ENCODE data around the gene ADGRE2.
"Not testable (repeated sequence)": the region's sequence is repeated elsewhere in the genome, so short reads cannot be mapped to it uniquely, and the experiment has no call there.

The ADGRE2 gene

GRCh38 chr19:14782626-14783409, 4.5 kb upstream of the ADGRE2 start:
- H3F3A ChIP-seq (ENCODE audit: control insufficient read depth, insufficient read depth), result no peaks in the 10 kb centered on the region
- no peaks in the 10 kb centered on the region for H3K9me3 ChIP-seq (ENCODE audit: control insufficient read depth, insufficient read depth, low read length)
- H3K4me2 ChIP-seq (ENCODE audit: low read length), result no peak overlapping the region
- H3K79me2 ChIP-seq (ENCODE audit: control insufficient read depth, low read length), result no peaks in the 10 kb centered on the region
- no peaks in the 10 kb centered on the region for H4K20me1 ChIP-seq (ENCODE audit: control insufficient read depth, insufficient read depth, low read depth, low read length)
- peaks cover 2% of the 10 kb centered on the region for H3K27me3 ChIP-seq (ENCODE audit: control insufficient read depth, low read length)
- H3K4me3 ChIP-seq (ENCODE audit: low read length), result no peak overlapping the region
- H3K27ac ChIP-seq (ENCODE audit: low read depth, low read length), result no peak overlapping the region
- peaks cover 10% of the 10 kb centered on the region for H3K4me1 ChIP-seq (ENCODE audit: control insufficient read depth, low read length)
- H3K9me2 ChIP-seq (replicated peaks; ENCODE audit: control insufficient read depth, low read length), result no peaks in the 10 kb centered on the region
- H3K36me3 ChIP-seq (ENCODE audit: control insufficient read depth, low read length), result no peaks in the 10 kb centered on the region
- TF ChIP-seq EZH2phosphoT487 (IDR thresholded peaks at IDR 0.05; ENCODE audit: borderline replicate concordance, low read length), result no peak

DNA sequence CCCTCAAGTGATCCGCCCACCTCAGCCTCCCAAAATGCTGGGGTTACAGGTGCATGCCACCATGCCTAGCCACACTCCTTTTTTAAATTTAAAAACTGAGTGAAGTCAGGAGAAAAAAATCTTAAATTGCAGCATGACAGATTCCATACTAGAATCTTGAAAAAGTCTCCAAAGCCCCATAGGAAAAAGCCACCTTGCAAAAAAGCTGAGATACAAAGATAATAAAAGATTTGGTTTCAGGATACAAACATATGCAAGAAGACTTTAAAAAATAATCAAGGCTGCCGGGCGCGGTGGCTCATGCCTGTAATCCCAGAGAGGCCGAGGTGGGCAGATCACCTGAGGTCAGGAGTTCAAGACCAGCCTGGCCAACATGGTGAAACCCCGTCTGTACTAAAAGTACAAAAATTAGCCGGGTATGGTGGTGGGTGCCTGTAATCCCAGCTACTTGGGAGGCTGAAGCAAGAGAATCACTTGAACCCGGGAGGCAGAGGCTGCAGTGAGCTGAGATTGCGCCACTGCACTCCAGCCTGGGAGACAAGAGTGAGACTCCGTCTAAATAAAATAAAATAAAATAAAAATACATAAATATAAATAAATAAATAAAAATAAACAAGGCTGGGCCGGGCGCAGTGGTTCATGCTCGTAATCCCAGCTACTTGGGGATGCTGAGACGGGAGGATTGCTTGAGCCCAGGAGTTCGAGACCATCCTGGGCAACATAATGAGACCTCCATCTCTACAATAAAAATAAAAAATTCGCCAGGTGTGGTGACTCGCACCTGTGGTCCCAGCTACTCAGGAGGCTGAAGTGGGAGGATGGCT, 3.6 kb upstream of the ADGRE2 start:
- H3K9me2 ChIP-seq (replicated peaks; ENCODE audit: control insufficient read depth, low read length); H3K27ac ChIP-seq (ENCODE audit: low read depth, low read length); H3K4me3 ChIP-seq (ENCODE audit: low read length); H3K79me2 ChIP-seq (ENCODE audit: control insufficient read depth, low read length); H3K4me2 ChIP-seq (ENCODE audit: low read length); H3K4me1 ChIP-seq (ENCODE audit: control insufficient read depth, low read length); H4K20me1 ChIP-seq (ENCODE audit: control insufficient read depth, insufficient read depth, low read depth, low read length); H3K9me3 ChIP-seq (ENCODE audit: control insufficient read depth, insufficient read depth, low read length); H3K27me3 ChIP-seq (ENCODE audit: control insufficient read depth, low read length); H3K36me3 ChIP-seq (ENCODE audit: control insufficient read depth, low read length); H3F3A ChIP-seq (ENCODE audit: control insufficient read depth, insufficient read depth): not testable (repeated sequence)

GRCh38 chr19:14780622-14781225, 2.4 kb upstream of the ADGRE2 start:
- H3K36me3 ChIP-seq (ENCODE audit: control insufficient read depth, low read length); H3K4me3 ChIP-seq (ENCODE audit: low read length); H3K79me2 ChIP-seq (ENCODE audit: control insufficient read depth, low read length); H3K9me2 ChIP-seq (replicated peaks; ENCODE audit: control insufficient read depth, low read length); H3K27me3 ChIP-seq (ENCODE audit: control insufficient read depth, low read length); H3K9me3 ChIP-seq (ENCODE audit: control insufficient read depth, insufficient read depth, low read length); H4K20me1 ChIP-seq (ENCODE audit: control insufficient read depth, insufficient read depth, low read depth, low read length); H3K27ac ChIP-seq (ENCODE audit: low read depth, low read length); H3K4me2 ChIP-seq (ENCODE audit: low read length); H3K4me1 ChIP-seq (ENCODE audit: control insufficient read depth, low read length); H3F3A ChIP-seq (ENCODE audit: control insufficient read depth, insufficient read depth): not testable (repeated sequence)

- no peaks in the 10 kb centered on the region for H4K20me1 ChIP-seq (ENCODE audit: control insufficient read depth, insufficient read depth, low read depth, low read length)
- H3K4me3 ChIP-seq (ENCODE audit: low read length), result no peak overlapping the region
- H3K79me2 ChIP-seq (ENCODE audit: control insufficient read depth, low read length), result no peaks in the 10 kb centered on the region
- no peaks in the 10 kb centered on the region for H3K4me1 ChIP-seq (ENCODE audit: control insufficient read depth, low read length)
- H3K9me3 ChIP-seq (ENCODE audit: control insufficient read depth, insufficient read depth, low read length), result no peaks in the 10 kb centered on the region
- peaks cover 2% of the 10 kb centered on the region; the same call in 1 of the 2 replicates for H3K27me3 ChIP-seq (ENCODE audit: control insufficient read depth, low read length)
- no peaks in the 10 kb centered on the region for H3F3A ChIP-seq (ENCODE audit: control insufficient read depth, insufficient read depth)
- TF ChIP-seq, protein P1, sequence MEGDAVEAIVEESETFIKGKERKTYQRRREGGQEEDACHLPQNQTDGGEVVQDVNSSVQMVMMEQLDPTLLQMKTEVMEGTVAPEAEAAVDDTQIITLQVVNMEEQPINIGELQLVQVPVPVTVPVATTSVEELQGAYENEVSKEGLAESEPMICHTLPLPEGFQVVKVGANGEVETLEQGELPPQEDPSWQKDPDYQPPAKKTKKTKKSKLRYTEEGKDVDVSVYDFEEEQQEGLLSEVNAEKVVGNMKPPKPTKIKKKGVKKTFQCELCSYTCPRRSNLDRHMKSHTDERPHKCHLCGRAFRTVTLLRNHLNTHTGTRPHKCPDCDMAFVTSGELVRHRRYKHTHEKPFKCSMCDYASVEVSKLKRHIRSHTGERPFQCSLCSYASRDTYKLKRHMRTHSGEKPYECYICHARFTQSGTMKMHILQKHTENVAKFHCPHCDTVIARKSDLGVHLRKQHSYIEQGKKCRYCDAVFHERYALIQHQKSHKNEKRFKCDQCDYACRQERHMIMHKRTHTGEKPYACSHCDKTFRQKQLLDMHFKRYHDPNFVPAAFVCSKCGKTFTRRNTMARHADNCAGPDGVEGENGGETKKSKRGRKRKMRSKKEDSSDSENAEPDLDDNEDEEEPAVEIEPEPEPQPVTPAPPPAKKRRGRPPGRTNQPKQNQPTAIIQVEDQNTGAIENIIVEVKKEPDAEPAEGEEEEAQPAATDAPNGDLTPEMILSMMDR (IDR thresholded peaks at IDR 0.05; ENCODE audit: low read depth, low read length, poor library complexity, severe bottlenecking), result no peak
- TF ChIP-seq EZH2phosphoT487 (IDR thresholded peaks at IDR 0.05; ENCODE audit: borderline replicate concordance, low read length), result no peak
- no peak overlapping the region for H3K27ac ChIP-seq (ENCODE audit: low read depth, low read length)
- no peaks in the 10 kb centered on the region for H3K9me2 ChIP-seq (replicated peaks; ENCODE audit: control insufficient read depth, low read length)
- no peaks in the 10 kb centered on the region for H3K36me3 ChIP-seq (ENCODE audit: control insufficient read depth, low read length)
- H3K4me2 ChIP-seq (ENCODE audit: low read length), result no peak overlapping the region
Observed at GRCh38 chr19:14779151-14779550, 791 bp upstream of the ADGRE2 start.

DNA sequence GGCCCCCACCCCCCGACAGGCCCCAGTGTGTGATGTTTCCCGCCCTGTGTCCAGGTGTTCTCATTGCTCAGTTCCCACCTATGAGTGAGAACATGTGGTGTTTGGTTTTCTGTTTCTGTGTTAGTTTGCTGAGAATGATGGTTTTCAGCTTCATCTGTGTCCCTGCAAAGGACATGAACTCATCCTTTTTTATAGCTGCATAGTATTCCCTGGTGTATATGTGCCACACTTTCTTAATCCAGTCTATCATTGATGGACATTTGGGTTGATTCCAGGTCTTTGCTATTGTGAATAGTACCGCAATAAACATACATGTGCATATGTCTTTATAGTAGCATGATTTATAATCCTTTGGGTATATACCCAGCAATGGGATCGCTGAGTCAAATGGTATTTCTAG, 715 bp downstream of the ADGRE2 start:
- H4K20me1 ChIP-seq (ENCODE audit: control insufficient read depth, insufficient read depth, low read depth, low read length); H3K27me3 ChIP-seq (ENCODE audit: control insufficient read depth, low read length); H3K36me3 ChIP-seq (ENCODE audit: control insufficient read depth, low read length); H3F3A ChIP-seq (ENCODE audit: control insufficient read depth, insufficient read depth); H3K4me1 ChIP-seq (ENCODE audit: control insufficient read depth, low read length); H3K27ac ChIP-seq (ENCODE audit: low read depth, low read length); H3K9me2 ChIP-seq (replicated peaks; ENCODE audit: control insufficient read depth, low read length); H3K79me2 ChIP-seq (ENCODE audit: control insufficient read depth, low read length); H3K4me2 ChIP-seq (ENCODE audit: low read length); H3K4me3 ChIP-seq (ENCODE audit: low read length); H3K9me3 ChIP-seq (ENCODE audit: control insufficient read depth, insufficient read depth, low read length): not testable (repeated sequence)

All from DOHH2 (cell line).